ENCODE measurements around the gene PDE4B. TPM values are rescaled to one million over a fixed set of nuclear protein-coding genes. Genes with fewer than 3 reads are reported as not detected.
A peak's percentile ranks its signal among the peaks of the same experiment; 100 is the strongest.

Gene PDE4B
- total RNA-seq, 2 experiments from 2014 or later: 26.5 to 27.7 TPM

GRCh38 chr1:66243548-66244130 is 450.9 kb downstream of the PDE4B start:
- H3K4me3 Mint-ChIP-seq: no peak overlapping the region
- peaks cover 39% of the 10 kb centered on the region for H3K4me1 Mint-ChIP-seq
- no peaks in the 10 kb centered on the region for H3K9me3 Mint-ChIP-seq
- no peak for DNase-seq
- ChIA-PET POLR2A (no interaction called here), CTCF (interaction anchor here (0.5 to 20.0 kb wide), 19 partner anchors 9 to 1008 kb away, joined by 3 to 240 read pairs (median 5); no protein-coding TSS in a partner anchor)
- no peaks in the 10 kb centered on the region for H3K27me3 Mint-ChIP-seq
- peaks cover 4% of the 10 kb centered on the region for H3K36me3 Mint-ChIP-seq (ENCODE audit: low read depth)
- no peak overlapping the region for H3K27ac Mint-ChIP-seq

- no peaks in the 10 kb centered on the region for H3K27me3 Mint-ChIP-seq
- DNase-seq: no peak
- H3K36me3 Mint-ChIP-seq (ENCODE audit: low read depth): peaks cover 4% of the 10 kb centered on the region
- H3K27ac Mint-ChIP-seq: no peak overlapping the region
- no peak overlapping the region for H3K4me3 Mint-ChIP-seq
- H3K4me1 Mint-ChIP-seq: peaks cover 43% of the 10 kb centered on the region
- ChIA-PET POLR2A (no interaction called here), CTCF (interaction anchor here (1.0 to 20.0 kb wide), 5 partner anchors 8 to 525 kb away, joined by 3 to 240 read pairs (median 21); no protein-coding TSS in a partner anchor)
- H3K9me3 Mint-ChIP-seq: no peaks in the 10 kb centered on the region
Observed at GRCh38 chr1:66244429-66244828, 451.7 kb downstream of the PDE4B start.

GRCh38 chr1:66245691-66246090 is 453.0 kb downstream of the PDE4B start:
- POLR2A ChIA-PET: no interaction called here
- Mint-ChIP-seq H3K4me3 (no peak overlapping the region), H3K4me1 (peaks cover 50% of the 10 kb centered on the region)

GRCh38 chr1:66246351-66247269 is 453.9 kb downstream of the PDE4B start:
- Mint-ChIP-seq H3K27ac (peak overlapping the region; percentile 54), H3K9me3 (no peaks in the 10 kb centered on the region), H3K4me1 (peaks cover 56% of the 10 kb centered on the region), H3K36me3 (ENCODE audit: low read depth) (peaks cover 4% of the 10 kb centered on the region), H3K27me3 (no peaks in the 10 kb centered on the region), H3K4me3 (peak overlapping the region; percentile 68)
- DNase-seq: no peak
- ChIA-PET POLR2A (no interaction called here), CTCF (interaction anchor here (0.8 to 20.0 kb wide), 9 partner anchors 7 to 203 kb away, joined by 3 to 240 read pairs (median 4); no protein-coding TSS in a partner anchor)

More at GRCh38 chr1:66245691-66246090, 453.0 kb downstream of the PDE4B start:
- Mint-ChIP-seq H3K36me3 (ENCODE audit: low read depth) (peaks cover 4% of the 10 kb centered on the region), H3K27me3 (no peaks in the 10 kb centered on the region), H3K9me3 (no peaks in the 10 kb centered on the region), H3K27ac (peak overlapping the region; percentile 60)
- CTCF ChIA-PET: interaction anchor here (1.5 to 20.0 kb wide), 4 partner anchors 8 to 204 kb away, joined by 4 to 240 read pairs (median 22); no protein-coding TSS in a partner anchor
- no peak for DNase-seq

- Mint-ChIP-seq H3K36me3 (ENCODE audit: low read depth) (peaks cover 4% of the 10 kb centered on the region), H3K4me3 (peak overlapping the region; percentile 68), H3K4me1 (peaks cover 58% of the 10 kb centered on the region), H3K27me3 (no peaks in the 10 kb centered on the region), H3K9me3 (no peaks in the 10 kb centered on the region), H3K27ac (peak overlapping the region; percentile 90)
- ChIA-PET CTCF (interaction anchor here (0.8 to 20.0 kb wide), 9 partner anchors 8 to 202 kb away, joined by 3 to 240 read pairs (median 4); no protein-coding TSS in a partner anchor), POLR2A (no interaction called here)
- DNase-seq: peak; percentile 39
Observed at GRCh38 chr1:66247415-66248208, 454.9 kb downstream of the PDE4B start.

- ChIA-PET CTCF (interaction anchor here (1.1 to 20.0 kb wide), 6 partner anchors 9 to 202 kb away, joined by 3 to 240 read pairs (median 12); no protein-coding TSS in a partner anchor), POLR2A (interaction anchor here (0.6 kb wide), 1 partner anchor 26 kb away, joined by 9 read pairs; no protein-coding TSS in a partner anchor)
- H3K9me3 Mint-ChIP-seq: no peaks in the 10 kb centered on the region
- H3K27me3 Mint-ChIP-seq: no peaks in the 10 kb centered on the region
- DNase-seq: no peak
- peaks cover 4% of the 10 kb centered on the region for H3K36me3 Mint-ChIP-seq (ENCODE audit: low read depth)
- H3K4me3 Mint-ChIP-seq: no peak overlapping the region
- H3K4me1 Mint-ChIP-seq: peaks cover 60% of the 10 kb centered on the region
- peak overlapping the region; percentile 90 for H3K27ac Mint-ChIP-seq
Observed at GRCh38 chr1:66248257-66248656, 455.6 kb downstream of the PDE4B start.

- Mint-ChIP-seq H3K27me3 (no peaks in the 10 kb centered on the region), H3K36me3 (ENCODE audit: low read depth) (peaks cover 4% of the 10 kb centered on the region), H3K9me3 (no peaks in the 10 kb centered on the region), H3K4me3 (no peak overlapping the region), H3K4me1 (peaks cover 64% of the 10 kb centered on the region), H3K27ac (no peak overlapping the region)
- POLR2A ChIA-PET: interaction anchor here (0.6 kb wide), 1 partner anchor 25 kb away, joined by 9 read pairs; no protein-coding TSS in a partner anchor
- no peak for DNase-seq
- CTCF ChIA-PET: interaction anchor here (0.6 to 20.0 kb wide), 9 partner anchors 9 to 201 kb away, joined by 3 to 240 read pairs (median 4); no protein-coding TSS in a partner anchor
Observed at GRCh38 chr1:66248746-66249145, 456.1 kb downstream of the PDE4B start.

- no peaks in the 10 kb centered on the region for H3K27me3 Mint-ChIP-seq
- H3K9me3 Mint-ChIP-seq: no peaks in the 10 kb centered on the region
- no peak overlapping the region for H3K4me3 Mint-ChIP-seq
- no peak overlapping the region for H3K27ac Mint-ChIP-seq
- CTCF ChIA-PET: interaction anchor here (0.7 to 20.0 kb wide), 9 partner anchors 10 to 215 kb away, joined by 3 to 240 read pairs (median 6); no protein-coding TSS in a partner anchor
- POLR2A ChIA-PET: no interaction called here
- no peak for DNase-seq
- peaks cover 4% of the 10 kb centered on the region for H3K36me3 Mint-ChIP-seq (ENCODE audit: low read depth)
- H3K4me1 Mint-ChIP-seq: peaks cover 75% of the 10 kb centered on the region
Observed at GRCh38 chr1:66250075-66250474, 457.4 kb downstream of the PDE4B start.

GRCh38 chr1:66250478-66250877 is 457.8 kb downstream of the PDE4B start:
- H3K27ac Mint-ChIP-seq: no peak overlapping the region
- CTCF ChIA-PET: interaction anchor here (0.7 to 20.0 kb wide), 6 partner anchors 14 to 215 kb away, joined by 3 to 240 read pairs (median 10); no protein-coding TSS in a partner anchor

GRCh38 chr1:66251546-66251945 is 458.9 kb downstream of the PDE4B start:
- H3K27ac Mint-ChIP-seq: peak overlapping the region; percentile 7
- H3K36me3 Mint-ChIP-seq (ENCODE audit: low read depth): no peaks in the 10 kb centered on the region
- no peak overlapping the region for H3K4me3 Mint-ChIP-seq
- H3K9me3 Mint-ChIP-seq: no peaks in the 10 kb centered on the region
- CTCF ChIA-PET: interaction anchor here (0.8 to 20.0 kb wide), 9 partner anchors 8 to 199 kb away, joined by 3 to 240 read pairs (median 3); no protein-coding TSS in a partner anchor
- no peaks in the 10 kb centered on the region for H3K27me3 Mint-ChIP-seq
- POLR2A ChIA-PET: no interaction called here
- peaks cover 72% of the 10 kb centered on the region for H3K4me1 Mint-ChIP-seq
- no peak for DNase-seq

More at GRCh38 chr1:66250478-66250877, 457.8 kb downstream of the PDE4B start:
- POLR2A ChIA-PET: no interaction called here
- DNase-seq: no peak
- Mint-ChIP-seq H3K36me3 (ENCODE audit: low read depth) (peaks cover 4% of the 10 kb centered on the region), H3K4me1 (peaks cover 74% of the 10 kb centered on the region), H3K9me3 (no peaks in the 10 kb centered on the region), H3K4me3 (no peak overlapping the region), H3K27me3 (no peaks in the 10 kb centered on the region)

- Mint-ChIP-seq H3K27me3 (no peaks in the 10 kb centered on the region), H3K9me3 (no peaks in the 10 kb centered on the region), H3K4me1 (peaks cover 61% of the 10 kb centered on the region), H3K27ac (no peak overlapping the region), H3K36me3 (ENCODE audit: low read depth) (no peaks in the 10 kb centered on the region), H3K4me3 (no peak overlapping the region)
- CTCF ChIA-PET: interaction anchor here (0.7 to 20.0 kb wide), 6 partner anchors 8 to 191 kb away, joined by 3 to 240 read pairs (median 4); no protein-coding TSS in a partner anchor
- POLR2A ChIA-PET: no interaction called here
- DNase-seq: peak; percentile 42
Observed at GRCh38 chr1:66253330-66253921, 460.7 kb downstream of the PDE4B start.
